ENCODE measurements around the gene TNPO2.

The TNPO2 gene

DNA sequence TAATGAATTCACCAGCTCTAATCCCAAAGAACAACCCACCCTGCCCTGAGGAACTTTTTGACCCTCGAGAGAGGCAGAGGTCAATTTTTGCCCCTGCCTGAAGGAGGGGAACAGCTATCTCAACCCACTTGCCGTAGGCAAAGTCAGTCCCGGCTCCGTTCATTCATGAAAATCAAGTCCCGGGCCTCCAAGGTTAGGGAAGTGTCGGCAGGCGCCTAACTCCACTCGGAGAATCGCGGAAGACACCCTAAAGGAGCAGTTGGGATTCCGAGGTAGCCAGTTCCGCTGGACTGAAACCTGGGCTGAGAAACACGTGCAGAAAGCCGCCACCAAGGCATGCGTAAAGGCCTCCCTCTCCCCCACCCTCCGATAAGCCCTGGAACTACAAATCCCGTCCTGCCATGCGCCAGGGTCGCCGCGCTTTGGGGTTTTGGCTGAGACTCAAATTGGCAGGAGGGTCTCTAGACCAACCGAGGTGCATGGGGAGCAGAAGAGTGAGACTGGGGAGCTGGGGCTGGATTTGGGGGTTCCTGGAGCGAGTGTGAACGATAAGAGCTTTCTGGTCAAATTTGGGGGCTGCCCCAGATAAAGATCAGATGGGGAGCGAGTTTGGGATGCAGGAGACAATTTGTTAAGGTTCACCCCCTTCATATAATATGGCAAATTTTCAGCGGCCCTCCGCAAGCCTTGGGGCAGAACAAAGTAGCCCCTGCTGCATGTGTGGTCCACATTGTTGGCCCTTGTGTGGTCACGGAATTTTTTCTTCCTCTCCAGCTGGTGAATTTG lies at the start of gene TNPO2:
Gene TNPO2 (minus strand): TSS at position 292 of the 786 bp plus-strand sequence. CDS start 2,955 bp downstream, outside the sequence.
- peak; percentile 66 for DNase-seq

DNA sequence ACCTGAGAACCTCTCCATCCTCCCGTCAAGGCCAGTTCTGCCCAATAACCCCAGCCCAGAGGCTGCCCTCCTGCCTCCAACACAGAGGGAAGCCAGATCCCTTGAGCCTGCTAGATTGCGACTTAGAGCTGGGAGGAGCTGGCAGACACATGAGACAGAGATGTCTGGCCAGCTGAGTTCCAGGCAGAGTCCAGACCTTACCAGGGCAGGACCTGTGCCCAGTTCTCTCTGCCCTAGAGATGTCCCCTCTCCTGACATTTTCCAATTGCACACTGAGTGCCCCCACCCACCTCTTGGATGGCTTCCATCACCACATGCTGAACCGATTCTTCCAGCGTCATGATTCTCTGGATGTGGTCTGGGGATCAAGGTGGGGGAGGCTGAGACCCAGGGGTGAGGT lies 48.6 kb upstream of the TNPO2 start:
- DNase-seq, result no peak

DNA sequence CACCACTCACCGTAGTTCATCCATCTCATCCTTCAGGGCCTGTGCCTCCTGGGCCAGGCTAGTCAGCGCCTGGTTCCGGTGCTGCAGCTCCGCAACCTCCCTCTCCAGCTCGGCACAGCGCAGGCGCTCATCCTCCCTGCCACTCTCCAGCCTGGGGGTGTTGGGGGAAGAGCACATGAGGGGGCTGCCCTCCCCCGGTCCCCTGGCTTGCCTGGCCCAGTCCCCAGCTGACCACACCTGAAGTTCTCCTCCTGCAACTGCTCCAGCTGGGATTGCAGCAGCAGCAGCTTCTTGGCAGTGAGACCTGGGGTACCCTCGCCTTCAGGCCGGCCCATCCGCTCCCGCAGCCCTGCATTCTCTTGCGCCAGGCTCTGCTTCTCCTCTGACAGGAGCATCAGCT lies 47.2 kb upstream of the TNPO2 start:
- DNase-seq, result no peak

DNA sequence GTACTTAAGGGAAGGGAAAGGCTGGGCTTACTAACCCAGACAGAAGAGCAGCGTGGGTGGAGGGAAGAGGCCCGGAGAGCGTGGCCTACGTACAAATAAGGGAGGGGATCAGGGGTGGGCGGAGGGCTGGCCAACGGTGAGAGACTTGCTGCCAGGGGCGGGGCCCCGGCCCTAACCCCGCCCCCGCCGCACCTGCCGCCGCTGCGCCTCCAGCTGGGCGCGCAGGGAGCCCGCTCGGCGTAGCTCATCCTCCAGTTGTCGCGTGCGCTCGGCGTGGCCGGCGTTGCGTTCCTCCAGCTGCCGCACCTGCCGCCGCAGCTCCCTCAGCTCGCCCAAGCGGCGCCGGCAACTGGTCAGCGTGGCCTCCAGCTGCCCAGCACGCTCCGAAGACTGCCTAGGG lies 46.0 kb upstream of the TNPO2 start:
- DNase-seq, result no peak

DNA sequence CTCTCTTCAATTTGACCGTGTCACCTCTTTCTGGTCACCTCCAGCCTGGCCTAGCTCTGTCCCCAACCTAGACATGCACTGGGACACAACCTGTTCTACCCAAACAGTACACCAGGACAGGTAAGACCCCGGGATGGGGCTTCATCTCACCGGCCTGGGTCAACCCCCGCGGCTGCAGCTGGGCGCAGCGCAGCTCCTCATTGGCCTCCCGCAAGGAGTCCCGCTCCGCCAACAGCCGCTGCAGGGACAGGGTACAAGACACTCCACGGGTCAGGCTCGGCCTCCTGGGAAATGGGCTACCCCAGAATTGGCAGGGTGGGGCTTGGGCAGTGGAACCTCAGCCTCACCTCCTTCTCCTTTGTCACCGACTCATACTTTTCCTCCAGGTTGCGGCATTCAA lies 43.9 kb upstream of the TNPO2 start:
- no peak for DNase-seq

DNA sequence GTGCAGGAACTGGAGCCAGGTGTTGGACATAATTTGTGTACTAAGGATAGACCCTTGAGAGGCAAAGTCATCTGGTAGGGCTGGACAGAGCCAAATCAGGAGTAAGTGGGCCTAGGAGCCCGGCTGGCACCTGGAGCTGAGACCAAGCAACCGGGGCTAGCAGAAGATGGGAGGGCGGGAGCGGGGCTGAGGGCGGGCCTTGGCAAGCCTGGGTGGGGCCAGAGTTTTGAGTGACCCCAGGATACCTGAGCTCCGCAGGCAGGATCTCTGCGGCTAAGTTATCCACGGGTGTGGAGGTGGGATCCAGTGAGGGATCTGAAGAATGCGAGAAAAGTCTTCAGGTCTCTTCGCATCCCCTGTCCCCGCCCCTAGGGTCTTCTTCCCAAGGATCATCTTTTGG lies 43.4 kb upstream of the TNPO2 start:
- DNase-seq, result no peak

DNA sequence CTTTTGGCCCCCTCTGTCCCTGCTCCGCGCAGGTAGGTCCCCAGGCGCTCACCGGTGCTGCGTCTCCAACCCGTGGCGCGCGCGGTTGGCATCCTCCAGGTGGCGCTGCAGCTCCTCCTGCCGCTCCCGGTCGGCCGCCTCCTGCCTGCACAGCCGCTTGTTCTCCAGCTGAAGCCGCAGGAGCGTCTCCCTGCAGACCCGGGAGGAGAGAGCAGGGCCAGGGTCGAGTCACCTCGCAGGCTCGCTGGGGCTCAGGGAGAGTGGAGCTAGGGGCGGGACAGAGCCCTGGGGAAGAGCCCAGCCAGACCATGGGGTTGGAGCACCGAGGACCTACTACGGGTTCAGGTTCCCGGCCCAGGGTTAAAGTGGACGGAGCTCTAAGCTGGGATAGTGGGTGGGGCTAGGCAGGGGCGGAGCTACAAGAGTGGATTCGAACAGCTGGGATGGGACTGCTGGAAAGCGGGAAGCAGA lies 42.4 kb upstream of the TNPO2 start:
- peak; percentile 72 for DNase-seq

DNA sequence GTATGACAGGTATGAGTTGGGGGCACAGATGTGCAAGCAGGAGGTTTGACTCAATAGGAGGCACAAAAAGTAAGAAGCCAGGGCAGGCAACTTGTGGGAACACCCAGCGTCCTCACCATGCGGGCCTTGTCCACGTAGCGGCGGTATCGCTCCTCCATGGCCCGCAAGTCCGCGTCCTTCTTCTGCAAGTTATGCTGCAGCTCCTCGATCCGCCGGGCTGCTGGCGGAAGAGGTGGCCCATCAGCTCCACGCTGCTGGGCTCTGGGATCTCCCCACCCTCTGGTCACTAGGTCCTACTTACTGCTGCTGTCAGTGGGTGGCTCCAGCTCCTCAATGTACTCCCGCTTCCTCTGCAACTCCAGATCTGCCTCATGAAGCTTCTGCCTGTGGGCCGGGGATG lies 41.0 kb upstream of the TNPO2 start:
- no peak for DNase-seq

DNA sequence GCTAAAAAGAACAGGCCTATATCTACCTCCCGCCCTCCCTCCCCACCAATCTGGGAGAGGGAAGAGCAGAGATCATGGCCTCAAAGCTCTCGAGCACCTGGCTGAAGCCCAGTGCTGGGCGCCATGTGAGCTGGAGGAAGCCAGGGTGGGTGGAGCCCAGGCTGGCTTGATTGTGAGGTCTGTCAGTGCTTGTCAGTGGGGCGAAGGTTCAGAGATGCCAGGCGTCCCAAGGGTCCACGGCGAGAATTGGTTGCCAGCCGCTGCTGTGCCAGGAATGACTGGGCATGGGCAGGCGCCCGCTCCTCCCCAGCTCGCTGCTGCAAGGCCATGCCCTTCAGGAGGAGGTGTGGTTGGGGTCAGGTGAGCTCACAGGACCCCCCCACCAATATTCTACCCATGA lies 39.4 kb upstream of the TNPO2 start:
- no peak for DNase-seq

DNA sequence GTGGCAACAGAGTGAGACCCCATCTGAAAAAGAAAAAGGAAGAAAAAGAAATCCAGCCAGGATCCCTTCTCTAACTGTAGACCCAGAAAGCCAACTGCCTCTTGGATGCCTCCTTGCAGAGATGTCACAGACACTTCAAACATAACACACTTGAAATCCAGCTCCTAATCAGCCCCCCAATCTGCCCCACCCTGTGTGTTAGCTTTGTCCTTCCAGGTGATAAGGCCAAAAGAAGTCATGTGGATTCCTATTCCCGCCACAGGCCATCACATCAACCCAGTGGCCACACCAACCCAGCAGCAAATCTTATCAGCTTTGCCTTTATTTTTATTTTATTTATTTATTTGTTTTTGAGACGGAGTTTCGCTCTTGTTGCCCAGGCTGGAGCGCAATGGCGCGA lies 36.0 kb upstream of the TNPO2 start:
- DNase-seq, result no peak

DNA sequence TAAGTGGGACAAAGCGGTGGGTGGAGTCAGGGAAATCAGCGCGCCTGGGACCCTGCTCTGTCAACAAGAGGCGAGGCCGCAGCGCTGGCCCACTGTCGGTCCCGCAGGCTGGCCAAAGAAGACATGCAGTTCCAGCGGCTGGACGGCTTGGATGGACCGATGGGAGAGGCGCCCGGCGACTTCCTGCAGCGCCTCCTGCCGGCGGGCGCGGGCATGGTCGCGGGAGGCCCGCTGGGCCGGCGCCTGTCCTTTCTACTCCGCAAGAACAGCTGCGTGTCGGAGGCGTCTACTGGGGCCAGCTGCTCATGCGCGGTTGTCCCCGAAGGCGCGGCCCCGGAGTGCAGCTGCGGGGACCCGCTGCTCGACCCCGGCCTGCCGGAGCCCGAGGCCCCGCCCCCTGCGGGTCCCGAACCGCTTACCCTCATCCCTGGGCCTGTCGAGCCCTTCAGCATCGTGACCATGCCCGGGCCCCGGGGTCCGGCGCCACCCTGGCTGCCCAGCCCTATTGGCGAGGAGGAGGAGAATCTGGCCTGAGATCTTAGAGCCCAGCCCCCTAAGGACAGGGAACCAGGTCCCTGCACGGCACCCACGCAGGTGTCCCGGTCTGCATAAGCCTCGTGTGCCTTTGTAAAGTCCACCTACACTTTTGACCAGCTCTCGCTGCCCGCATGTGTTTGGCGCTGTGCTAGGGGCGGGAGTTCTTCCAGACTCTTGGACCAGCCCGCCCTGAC lies 34.0 kb upstream of the TNPO2 start:
- DNase-seq, result peak; percentile 40

DNA sequence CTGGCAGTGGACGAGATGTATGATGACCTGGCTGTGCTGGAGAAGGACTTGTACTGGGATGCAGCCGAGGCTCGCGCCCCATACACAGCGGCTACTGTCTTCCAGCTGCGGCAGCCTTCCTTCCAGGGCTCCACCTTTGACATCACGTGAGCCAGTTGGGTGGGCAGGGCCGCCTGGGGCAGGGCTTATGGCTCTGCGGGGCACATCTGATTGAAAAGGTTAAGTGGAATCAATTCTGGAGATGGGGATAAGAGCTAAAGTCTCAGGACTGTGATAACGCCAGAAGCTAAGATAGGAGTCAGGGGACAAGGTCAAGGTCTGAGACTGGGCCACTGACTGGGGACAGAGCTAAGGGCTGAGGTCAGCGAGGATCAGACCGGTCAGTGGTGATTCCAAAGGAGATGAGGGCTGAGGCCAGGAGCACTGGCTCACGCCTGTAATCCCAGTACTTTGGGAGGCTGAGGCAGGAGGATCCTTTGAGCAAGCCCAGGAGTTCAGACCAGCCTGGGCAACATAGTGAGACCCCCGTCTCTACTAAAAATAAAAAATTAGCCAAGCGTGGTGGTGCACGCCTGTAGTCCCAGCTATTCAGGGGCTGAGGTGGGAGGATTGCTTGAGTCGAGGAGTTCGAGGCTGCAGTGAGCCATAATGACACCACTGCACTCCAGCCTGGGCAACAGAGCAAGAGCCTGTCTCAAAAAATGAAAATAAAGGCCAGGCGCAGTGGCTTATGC lies 32.6 kb upstream of the TNPO2 start:
- no peak for DNase-seq

DNA sequence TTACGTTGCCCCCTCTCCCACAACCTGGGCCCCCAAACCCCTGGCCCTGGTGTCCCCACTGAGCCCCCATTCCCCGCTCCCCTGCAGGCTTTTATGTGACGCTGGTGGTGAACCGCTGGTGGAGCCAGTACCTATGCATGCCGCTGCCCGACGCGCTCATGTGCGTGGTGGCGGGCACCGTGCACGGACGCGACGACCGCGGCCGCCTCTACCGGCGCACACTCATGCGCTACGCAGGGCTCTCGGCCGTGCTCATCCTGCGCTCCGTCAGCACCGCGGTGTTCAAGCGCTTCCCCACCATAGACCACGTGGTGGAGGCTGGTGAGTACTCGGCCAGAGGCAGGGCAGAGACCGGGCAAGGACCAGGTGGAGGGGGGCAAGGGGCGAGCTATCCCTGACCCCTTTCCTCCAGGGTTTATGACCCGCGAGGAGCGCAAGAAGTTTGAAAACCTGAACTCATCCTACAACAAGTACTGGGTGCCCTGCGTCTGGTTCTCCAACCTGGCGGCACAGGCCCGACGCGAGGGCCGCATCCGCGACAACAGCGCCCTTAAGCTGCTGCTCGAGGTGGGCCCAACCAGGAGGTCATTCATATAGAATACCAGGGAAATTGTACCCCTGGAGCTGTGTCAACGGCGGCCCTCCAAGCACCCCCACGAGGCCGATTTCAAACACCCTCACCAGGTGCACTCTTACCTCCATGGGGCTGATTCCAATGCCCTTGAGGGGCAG lies 30.9 kb upstream of the TNPO2 start:
- no peak for DNase-seq

DNA sequence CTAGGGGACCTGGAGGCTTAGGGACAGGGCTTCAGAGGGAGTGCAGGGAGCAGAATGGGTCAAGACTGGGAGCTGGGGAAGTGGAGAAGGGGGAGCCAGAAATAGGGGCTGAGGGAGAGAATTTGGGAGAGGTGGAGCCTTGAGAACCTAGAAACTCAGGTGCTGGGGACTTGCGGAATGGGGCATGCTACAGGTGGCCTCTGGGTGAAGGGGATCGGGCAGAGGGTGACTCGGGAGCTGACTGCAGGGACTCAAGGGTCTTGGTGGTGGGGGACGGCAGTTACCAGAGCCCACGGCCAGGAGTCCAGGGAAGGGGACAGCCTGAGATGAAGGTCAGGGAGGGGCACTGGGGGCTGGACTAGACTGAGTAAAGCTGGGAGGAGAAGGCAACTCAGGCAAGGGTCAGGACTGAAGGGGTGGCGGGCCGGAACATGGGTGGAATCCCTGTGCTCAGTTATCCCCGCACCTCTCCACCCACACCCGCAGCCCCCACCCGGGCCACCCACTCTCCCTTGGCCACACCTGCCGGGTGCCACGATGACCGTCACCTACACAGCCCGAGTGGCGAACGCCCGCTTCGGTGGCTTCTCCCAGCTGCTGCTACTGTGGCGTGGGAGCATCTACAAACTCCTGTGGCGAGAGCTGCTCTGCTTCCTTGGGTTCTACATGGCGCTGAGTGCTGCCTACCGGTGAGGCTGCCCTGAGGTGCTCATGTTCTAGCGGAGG lies 28.5 kb upstream of the TNPO2 start:
- no peak for DNase-seq

DNA sequence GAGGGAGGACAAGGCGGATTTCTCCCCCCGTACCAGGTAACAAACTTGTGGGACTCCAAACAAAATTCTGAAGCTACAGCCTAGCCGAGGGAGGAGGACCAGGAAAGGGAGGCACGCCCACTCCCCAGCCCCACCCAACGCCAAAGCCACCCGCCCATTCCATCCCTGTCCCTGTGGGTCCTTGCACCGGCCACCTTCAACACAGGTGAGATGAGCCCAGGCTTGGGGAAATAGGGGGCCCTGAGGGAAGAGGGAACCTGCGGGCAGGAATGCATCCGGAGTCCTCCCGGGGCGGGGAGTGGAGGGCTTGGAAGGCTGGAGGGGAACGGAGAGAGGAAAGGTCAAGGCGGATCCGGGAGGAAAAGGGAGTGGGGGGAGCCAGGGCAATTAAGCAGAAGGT lies 27.9 kb upstream of the TNPO2 start, which contains the start of gene BEST2:
Gene BEST2 (plus strand): TSS at position 157 of the 400 bp plus-strand sequence. CDS start 802 bp downstream, outside the sequence.
- no peak for DNase-seq

DNA sequence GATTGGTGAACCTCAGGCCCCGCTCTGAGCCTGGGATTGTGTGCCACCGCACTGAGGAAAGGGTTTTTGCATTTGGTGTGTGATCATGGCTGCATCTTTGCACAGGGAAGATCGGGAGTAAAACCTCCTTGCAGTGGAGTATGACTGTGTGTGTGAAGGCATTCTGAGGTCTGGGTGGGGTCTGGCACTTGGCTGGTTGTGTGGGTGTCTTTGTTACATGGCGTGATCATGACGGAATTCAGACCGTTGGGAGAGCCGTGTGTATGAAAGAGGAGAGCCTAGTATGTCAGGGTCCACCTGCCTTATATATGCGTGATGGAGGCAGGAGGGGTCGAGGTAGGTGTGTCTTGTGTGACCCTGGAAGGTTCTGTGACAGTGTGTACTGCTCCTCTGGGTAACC lies 27.1 kb upstream of the TNPO2 start:
- DNase-seq, result no peak

DNA sequence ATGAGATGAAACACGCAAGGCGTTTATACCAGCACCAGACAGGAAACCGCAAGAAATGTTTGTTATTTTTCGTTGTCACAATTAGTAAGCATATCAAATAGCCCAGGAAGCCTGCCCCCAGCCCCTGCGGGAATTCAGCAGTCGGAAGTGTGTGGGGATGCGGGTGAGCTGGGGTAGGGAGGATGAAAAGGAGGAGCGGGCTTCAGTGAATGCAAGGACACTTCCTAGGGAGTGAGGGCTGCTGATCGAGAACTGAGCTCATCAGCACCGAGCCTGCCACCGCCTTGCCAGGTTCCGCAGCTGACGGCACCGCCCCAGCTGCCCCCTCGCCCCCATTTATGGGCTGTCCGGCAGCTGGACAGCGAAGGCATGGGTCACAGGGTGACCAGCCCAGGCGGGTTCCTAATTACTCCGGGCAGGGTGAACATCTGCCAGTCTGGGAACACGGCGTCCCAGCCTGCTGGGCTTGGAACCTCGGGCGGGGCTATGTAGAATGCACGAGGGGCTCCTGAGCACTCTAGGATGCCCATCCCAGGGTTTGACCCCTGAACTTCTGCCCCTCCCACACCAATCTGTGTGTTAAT lies 26.3 kb upstream of the TNPO2 start:
- DNase-seq, result peak; percentile 75

DNA sequence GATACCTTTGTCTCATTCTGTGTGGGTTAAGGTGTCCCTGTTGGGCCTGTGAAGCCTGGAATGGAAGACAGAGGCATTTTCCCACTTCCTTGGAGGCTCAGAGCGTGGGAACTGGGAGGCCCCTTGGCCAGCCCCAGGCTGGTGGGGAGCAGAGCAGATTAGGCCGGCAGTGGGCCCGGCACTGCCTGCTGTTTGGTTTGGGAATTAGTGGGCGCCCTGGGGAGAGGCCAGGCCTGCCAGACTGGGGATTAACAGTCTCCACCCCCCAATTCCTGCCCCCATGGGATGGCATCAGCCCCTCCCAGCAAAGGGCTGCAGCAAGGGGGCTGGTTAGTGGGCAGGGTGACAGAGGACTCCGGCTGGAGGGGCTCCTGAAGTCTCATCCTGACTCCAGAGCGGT lies 24.8 kb upstream of the TNPO2 start:
- DNase-seq, result no peak

DNA sequence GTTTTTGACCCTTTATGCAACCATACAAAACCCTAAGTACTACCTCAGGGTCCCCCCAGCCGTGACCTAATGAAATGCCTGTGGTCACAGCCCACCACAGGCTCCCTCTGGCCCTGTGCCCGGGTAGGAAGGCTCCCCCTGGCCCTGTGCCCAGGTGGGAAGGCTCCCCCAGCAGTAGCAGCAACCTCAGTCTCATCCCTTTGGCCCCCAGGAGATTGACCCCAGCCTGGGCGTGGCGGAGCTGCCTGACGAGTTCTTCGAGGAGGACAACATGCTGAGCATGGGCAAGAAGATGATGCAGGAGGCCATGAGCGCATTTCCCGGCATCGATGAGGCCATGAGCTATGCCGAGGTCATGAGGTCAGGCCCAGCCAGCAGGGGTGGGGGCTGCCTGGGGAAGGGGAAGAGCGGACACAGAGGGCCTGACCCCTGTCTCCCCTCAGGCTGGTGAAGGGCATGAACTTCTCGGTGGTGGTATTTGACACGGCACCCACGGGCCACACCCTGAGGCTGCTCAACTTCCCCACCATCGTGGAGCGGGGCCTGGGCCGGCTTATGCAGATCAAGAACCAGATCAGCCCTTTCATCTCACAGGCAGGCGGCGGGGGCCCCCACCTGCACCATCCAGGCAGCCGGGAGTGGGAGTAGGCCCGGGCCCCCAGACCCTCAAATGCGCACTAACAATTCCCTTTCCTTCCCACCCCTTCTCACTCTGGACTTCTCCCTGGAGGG lies 21.6 kb upstream of the TNPO2 start:
- DNase-seq, result no peak

DNA sequence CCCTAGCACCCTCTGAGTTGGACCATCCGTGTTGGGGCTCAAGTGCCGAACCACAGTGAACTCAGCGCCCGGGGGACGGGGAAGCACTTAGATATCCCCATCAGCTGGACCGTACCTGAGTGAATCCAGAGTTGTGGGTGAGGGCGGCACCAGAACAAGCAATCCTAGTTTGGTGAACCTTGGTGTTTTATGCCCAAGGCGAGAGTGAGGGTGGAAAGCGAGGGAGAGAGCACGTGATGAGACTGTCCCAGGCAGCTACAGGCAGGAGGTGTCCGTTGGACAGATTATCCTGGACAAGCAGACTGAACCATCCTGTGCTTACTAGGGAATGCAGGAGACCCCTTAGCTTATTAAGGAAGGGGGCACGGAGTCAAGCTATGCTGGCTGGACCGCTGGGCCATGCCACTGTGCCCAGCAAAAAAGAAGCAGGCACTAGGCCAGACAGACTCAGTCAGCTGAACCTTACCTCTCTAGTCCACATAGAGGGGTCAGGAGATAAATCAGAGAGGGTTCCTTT lies 14.2 kb upstream of the TNPO2 start:
- DNase-seq, result no peak
